ENCODE results near the gene NPLOC4.
A peak's percentile ranks its signal among the peaks of the same experiment; 100 is the strongest.

The NPLOC4 gene

GRCh38 chr17:81582749-81583148 lies 54.2 kb downstream of the NPLOC4 start:
- Histone ChIP-seq H3K27ac (replicated peaks; ENCODE audit: low read length) (no peak overlapping the region), H2BK15ac (ENCODE audit: low read length) (no peak overlapping the region), H2AK5ac (ENCODE audit: low read depth, low read length) (no peak overlapping the region), H3K4ac (ENCODE audit: low read length) (no peak overlapping the region), H3K27me3 (ENCODE audit: control insufficient read depth in 3 of 3, insufficient read depth in 3 of 3, low read depth in 1 of 3, low read length in 3 of 3) (no peaks in the 10 kb centered on the region), H2BK12ac (ENCODE audit: low read length) (no peak overlapping the region), H2BK5ac (ENCODE audit: low read length) (no peak overlapping the region), H2BK120ac (ENCODE audit: low read depth, low read length) (no peak overlapping the region), H4K91ac (ENCODE audit: low read depth, low read length, poor library complexity) (no peak overlapping the region), H3K4me3 (ENCODE audit: low read length in 2 of 2) (no peak overlapping the region), H3K14ac (ENCODE audit: low read length) (no peak overlapping the region), H3K23ac (ENCODE audit: low read depth, low read length, poor library complexity) (no peak overlapping the region), H3K36me3 (replicated peaks in 1 of 2; ENCODE audit: control insufficient read depth in 2 of 2, insufficient read depth in 2 of 2, low read length in 2 of 2) (peaks cover 27 to 90% of the 10 kb centered on the region in 2 donors), H4K8ac (ENCODE audit: low read depth, low read length) (no peak overlapping the region), H3K18ac (ENCODE audit: low read length) (no peak overlapping the region), H3K4me2 (ENCODE audit: insufficient read depth, low read length, poor library complexity, severe bottlenecking) (no peak overlapping the region), H2AFZ (ENCODE audit: low read length) (no peak overlapping the region), H3K9ac (ENCODE audit: low read depth, low read length, poor library complexity) (peak overlapping the region; percentile 7), H3K9me3 (replicated peaks in 1 of 2; ENCODE audit: control insufficient read depth in 2 of 2, insufficient read depth in 1 of 2, low read depth in 1 of 2, low read length in 2 of 2) (no peaks in the 10 kb centered on the region), H3K79me1 (ENCODE audit: low read depth, low read length) (peaks cover 3% of the 10 kb centered on the region), H3K4me1 (ENCODE audit: control insufficient read depth in 2 of 2, insufficient read depth in 1 of 2, low read depth in 1 of 2, low read length in 2 of 2) (no peaks in the 10 kb centered on the region)
- DNase-seq (ENCODE audit: low spot score): no peak
- WGBS, 2 donors (ENCODE audit: extremely low coverage in 2 of 2, insufficient read length in 2 of 2, insufficient replicate concordance in 1 of 2): no CpG with 5 or more reads among the region's 12 CpGs

- H4K8ac ChIP-seq (ENCODE audit: low read depth, low read length): no peak overlapping the region
- H3K23ac ChIP-seq (ENCODE audit: low read depth, low read length, poor library complexity): no peak overlapping the region
- H3K4me1 ChIP-seq (ENCODE audit: control insufficient read depth in 2 of 2, insufficient read depth in 1 of 2, low read depth in 1 of 2, low read length in 2 of 2): no peaks in the 10 kb centered on the region
- no peak for DNase-seq (ENCODE audit: low spot score)
- H3K4me3 ChIP-seq (ENCODE audit: low read length in 2 of 2): no peak overlapping the region
- no CpG with 5 or more reads among the region's 5 CpGs for WGBS, 2 donors (ENCODE audit: extremely low coverage in 2 of 2, insufficient read length in 2 of 2, insufficient replicate concordance in 1 of 2)
- peaks cover 27 to 94% of the 10 kb centered on the region in 2 donors for H3K36me3 ChIP-seq (replicated peaks in 1 of 2; ENCODE audit: control insufficient read depth in 2 of 2, insufficient read depth in 2 of 2, low read length in 2 of 2)
- no peak overlapping the region for H2BK5ac ChIP-seq (ENCODE audit: low read length)
- H3K4me2 ChIP-seq (ENCODE audit: insufficient read depth, low read length, poor library complexity, severe bottlenecking): no peak overlapping the region
- H2BK120ac ChIP-seq (ENCODE audit: low read depth, low read length): no peak overlapping the region
- no peak overlapping the region for H3K27ac ChIP-seq (replicated peaks; ENCODE audit: low read length)
- H2BK12ac ChIP-seq (ENCODE audit: low read length): no peak overlapping the region
- H3K9me3 ChIP-seq (replicated peaks in 1 of 2; ENCODE audit: control insufficient read depth in 2 of 2, insufficient read depth in 1 of 2, low read depth in 1 of 2, low read length in 2 of 2): no peaks in the 10 kb centered on the region
- H3K27me3 ChIP-seq (ENCODE audit: control insufficient read depth in 3 of 3, insufficient read depth in 3 of 3, low read depth in 1 of 3, low read length in 3 of 3): no peaks in the 10 kb centered on the region
- no peak overlapping the region for H3K18ac ChIP-seq (ENCODE audit: low read length)
- H3K9ac ChIP-seq (ENCODE audit: low read depth, low read length, poor library complexity): no peak overlapping the region
- no peak overlapping the region for H2BK15ac ChIP-seq (ENCODE audit: low read length)
- no peak overlapping the region for H3K4ac ChIP-seq (ENCODE audit: low read length)
- no peak overlapping the region for H3K14ac ChIP-seq (ENCODE audit: low read length)
- H3K79me1 ChIP-seq (ENCODE audit: low read depth, low read length): peaks cover 3% of the 10 kb centered on the region
- no peak overlapping the region for H2AFZ ChIP-seq (ENCODE audit: low read length)
- H2AK5ac ChIP-seq (ENCODE audit: low read depth, low read length): no peak overlapping the region
- no peak overlapping the region for H4K91ac ChIP-seq (ENCODE audit: low read depth, low read length, poor library complexity)
These were observed 54.6 kb downstream of the NPLOC4 start for GRCh38 chr17:81582341-81582740.

GRCh38 chr17:81581758-81582157 lies 55.2 kb downstream of the NPLOC4 start:
- WGBS, 2 donors (ENCODE audit: extremely low coverage in 2 of 2, insufficient read length in 2 of 2, insufficient replicate concordance in 1 of 2): no CpG with 5 or more reads among the region's 8 CpGs
- Histone ChIP-seq H2BK5ac (ENCODE audit: low read length) (no peak overlapping the region), H3K9me3 (replicated peaks in 1 of 2; ENCODE audit: control insufficient read depth in 2 of 2, insufficient read depth in 1 of 2, low read depth in 1 of 2, low read length in 2 of 2) (no peaks in the 10 kb centered on the region), H3K4ac (ENCODE audit: low read length) (no peak overlapping the region), H3K9ac (ENCODE audit: low read depth, low read length, poor library complexity) (no peak overlapping the region), H3K4me3 (ENCODE audit: low read length in 2 of 2) (no peak overlapping the region), H3K27me3 (ENCODE audit: control insufficient read depth in 3 of 3, insufficient read depth in 3 of 3, low read depth in 1 of 3, low read length in 3 of 3) (no peaks in the 10 kb centered on the region), H3K14ac (ENCODE audit: low read length) (no peak overlapping the region), H3K18ac (ENCODE audit: low read length) (no peak overlapping the region), H3K27ac (replicated peaks; ENCODE audit: low read length) (no peak overlapping the region), H3K4me1 (ENCODE audit: control insufficient read depth in 2 of 2, insufficient read depth in 1 of 2, low read depth in 1 of 2, low read length in 2 of 2) (no peaks in the 10 kb centered on the region), H2AFZ (ENCODE audit: low read length) (no peak overlapping the region), H4K91ac (ENCODE audit: low read depth, low read length, poor library complexity) (no peak overlapping the region), H2BK120ac (ENCODE audit: low read depth, low read length) (no peak overlapping the region), H3K79me1 (ENCODE audit: low read depth, low read length) (peaks cover 3% of the 10 kb centered on the region), H3K36me3 (replicated peaks in 1 of 2; ENCODE audit: control insufficient read depth in 2 of 2, insufficient read depth in 2 of 2, low read length in 2 of 2) (peaks cover 25 to 95% of the 10 kb centered on the region in 2 donors), H2BK15ac (ENCODE audit: low read length) (no peak overlapping the region), H2BK12ac (ENCODE audit: low read length) (no peak overlapping the region), H2AK5ac (ENCODE audit: low read depth, low read length) (no peak overlapping the region), H3K23ac (ENCODE audit: low read depth, low read length, poor library complexity) (no peak overlapping the region), H3K4me2 (ENCODE audit: insufficient read depth, low read length, poor library complexity, severe bottlenecking) (no peak overlapping the region), H4K8ac (ENCODE audit: low read depth, low read length) (no peak overlapping the region)
- DNase-seq (ENCODE audit: low spot score): no peak

GRCh38 chr17:81580481-81580880 lies 56.4 kb downstream of the NPLOC4 start:
- no peaks in the 10 kb centered on the region for H3K9me3 ChIP-seq (replicated peaks in 1 of 2; ENCODE audit: control insufficient read depth in 2 of 2, insufficient read depth in 1 of 2, low read depth in 1 of 2, low read length in 2 of 2)
- no peak overlapping the region for H2BK5ac ChIP-seq (ENCODE audit: low read length)
- H3K18ac ChIP-seq (ENCODE audit: low read length): no peak overlapping the region
- no peak overlapping the region for H2AFZ ChIP-seq (ENCODE audit: low read length)
- H3K9ac ChIP-seq (ENCODE audit: low read depth, low read length, poor library complexity): no peak overlapping the region
- H3K79me1 ChIP-seq (ENCODE audit: low read depth, low read length): peaks cover 3% of the 10 kb centered on the region
- no peak overlapping the region for H4K8ac ChIP-seq (ENCODE audit: low read depth, low read length)
- DNase-seq (ENCODE audit: low spot score): no peak
- H3K36me3 ChIP-seq (replicated peaks in 1 of 2; ENCODE audit: control insufficient read depth in 2 of 2, insufficient read depth in 2 of 2, low read length in 2 of 2): peaks cover 17 to 95% of the 10 kb centered on the region in 2 donors
- no peak overlapping the region for H4K91ac ChIP-seq (ENCODE audit: low read depth, low read length, poor library complexity)
- H3K4me2 ChIP-seq (ENCODE audit: insufficient read depth, low read length, poor library complexity, severe bottlenecking): no peak overlapping the region
- H3K23ac ChIP-seq (ENCODE audit: low read depth, low read length, poor library complexity): peak overlapping the region; percentile 25
- H3K27me3 ChIP-seq (ENCODE audit: control insufficient read depth in 3 of 3, insufficient read depth in 3 of 3, low read depth in 1 of 3, low read length in 3 of 3): no peaks in the 10 kb centered on the region
- no peaks in the 10 kb centered on the region for H3K4me1 ChIP-seq (ENCODE audit: control insufficient read depth in 2 of 2, insufficient read depth in 1 of 2, low read depth in 1 of 2, low read length in 2 of 2)
- no peak overlapping the region for H3K4me3 ChIP-seq (ENCODE audit: low read length in 2 of 2)
- WGBS, 2 donors (ENCODE audit: extremely low coverage in 2 of 2, insufficient read length in 2 of 2, insufficient replicate concordance in 1 of 2): no CpG with 5 or more reads among the region's 6 CpGs
- no peak overlapping the region for H3K14ac ChIP-seq (ENCODE audit: low read length)
- no peak overlapping the region for H2BK12ac ChIP-seq (ENCODE audit: low read length)
- H2BK120ac ChIP-seq (ENCODE audit: low read depth, low read length): no peak overlapping the region
- H3K27ac ChIP-seq (replicated peaks; ENCODE audit: low read length): no peak overlapping the region
- no peak overlapping the region for H2BK15ac ChIP-seq (ENCODE audit: low read length)
- no peak overlapping the region for H2AK5ac ChIP-seq (ENCODE audit: low read depth, low read length)
- no peak overlapping the region for H3K4ac ChIP-seq (ENCODE audit: low read length)
